A549 (cell line): ENCODE data around the gene SYT5. TPM values are rescaled to one million over a fixed set of nuclear protein-coding genes. Genes with fewer than 3 reads are reported as not detected.
A peak's percentile ranks its signal among the peaks of the same experiment; 100 is the strongest.

Experiments
- ATAC-seq, 2 experiments: fragments of 200-7000 bp in 1 of 2; fragments of >200 bp in 1 of 2; cut with Nextera tagmentation in 1 of 2; cut with Tn5 transposase in 1 of 2; 3 replicates each; pipeline versions ENCODE4 v1.8.0 to v1.9.1; 2018 to 2020; ENCODE audit warnings: mild to moderate bottlenecking in 1 of 2, moderate library complexity in 1 of 2
- CTCF ChIA-PET: fragments of 300-600 bp; sonication (Branson Sonifier 250); formaldehyde crosslinking; extraction: SDS; loops from one replicate; lab custom pipeline; 2021; ENCODE audit warnings: antibody characterized with exemption, inconsistent platforms; lab: Yijun Ruan, JAX
- POLR2A ChIA-PET: fragments of 350-600 bp; formaldehyde crosslinking; extraction: SDS; loops from one replicate; lab custom pipeline; 2021; ENCODE audit warnings: antibody characterized with exemption, inconsistent platforms; lab: Yijun Ruan, JAX
- DNase-seq, 2 experiments: peaks; one replicate each; pipeline versions ENCODE4 v3.0.0 to v3.0.0-alpha.2; 2011 to 2016; ENCODE audit warnings: low read depth in 1 of 2, low spot score in 1 of 2
- FAIRE-seq: peaks from 2 replicates; lab custom pipeline; 2011; peaks lifted over from hg19 to GRCh38; lab: Jason Lieb, UNC
- H3K27ac ChIP-seq, 2 experiments: fragments of >200 bp; sonication (Bioruptor Twin); formaldehyde crosslinking; 3 replicates each; pipeline ENCODE4 v1.5.1; 2016 to 2017
- H3K4me1 ChIP-seq: fragments of >200 bp; sonication (Bioruptor Twin); formaldehyde crosslinking; 3 replicates; pipeline ENCODE4 v1.6.1; 2016
- H3K4me2 ChIP-seq: fragments of >200 bp; sonication (Bioruptor Twin); formaldehyde crosslinking; 3 replicates; pipeline ENCODE4 v1.6.1; 2016
- H3K4me3 ChIP-seq: fragments of >200 bp; sonication (Bioruptor Twin); formaldehyde crosslinking; 3 replicates; pipeline ENCODE4 v1.5.1; 2016
- H3K9me3 ChIP-seq: fragments of >200 bp; sonication (Bioruptor Twin); formaldehyde crosslinking; 3 replicates; pipeline ENCODE4 v1.6.1; 2016
- BHLHE40 ChIP-seq: IDR thresholded peaks from 2 replicates; pipeline ENCODE4 v1.6.1; 2012; ENCODE audit warnings: low read depth, low read length, inconsistent platforms
- EHF ChIP-seq: fragments of 250-450 bp; sonication (Bioruptor Pico); IDR thresholded peaks from 2 replicates; pipeline ENCODE4 v1.5.0; 2020; ENCODE audit warnings: mild to moderate bottlenecking
- EHMT2 ChIP-seq: fragments of 200-600 bp; sonication (generic); IDR thresholded peaks from 2 replicates; pipeline ENCODE4 v1.6.1; 2016; ENCODE audit warnings: antibody characterized with exemption, low read depth, mild to moderate bottlenecking, moderate library complexity
- FOSB ChIP-seq: fragments of 250-450 bp; sonication (Bioruptor Pico); IDR thresholded peaks from 2 replicates; pipeline ENCODE4 v1.5.0; 2020; ENCODE audit warnings: mild to moderate bottlenecking, moderate library complexity
- FOSL2 ChIP-seq, 2 experiments: fragments of 450-650 bp in 1 of 2; fragments of >200 bp in 1 of 2; sonication (Bioruptor Twin) in 1 of 2; formaldehyde crosslinking; IDR thresholded peaks; 2 replicates each; pipeline versions ENCODE4 v1.5.0 to v1.6.1; 2016 to 2020; ENCODE audit warnings: mild to moderate bottlenecking in 1 of 2, moderate library complexity in 1 of 2
- FOXS1 ChIP-seq: fragments of 250-450 bp; sonication (Bioruptor Pico); IDR thresholded peaks from 2 replicates; pipeline ENCODE4 v1.5.0; 2020; ENCODE audit warnings: mild to moderate bottlenecking, moderate library complexity
- HDAC2 ChIP-seq: fragments of 200-600 bp; sonication (generic); IDR thresholded peaks from 2 replicates; pipeline ENCODE4 v1.6.1; 2016
- HMGXB4 ChIP-seq: fragments of 250-450 bp; sonication (Bioruptor Pico); IDR thresholded peaks from 2 replicates; pipeline ENCODE4 v1.5.0; 2021; ENCODE audit warnings: mild to moderate bottlenecking, moderate library complexity, borderline replicate concordance
- HOXB5 ChIP-seq: fragments of 250-450 bp; sonication (Bioruptor Pico); IDR thresholded peaks from 2 replicates; pipeline ENCODE4 v1.5.0; 2020; ENCODE audit warnings: mild to moderate bottlenecking, moderate library complexity
- JUN ChIP-seq, 2 experiments: fragments of >200 bp; sonication (Bioruptor Twin); formaldehyde crosslinking; IDR thresholded peaks; 2 replicates in 1 of 2; 3 replicates in 1 of 2; pipeline ENCODE4 v1.6.1; 2016 to 2017
- JUNB ChIP-seq: fragments of >200 bp; sonication (Bioruptor Twin); formaldehyde crosslinking; IDR thresholded peaks from 2 replicates; pipeline ENCODE4 v1.6.1; 2016
- KDM5A ChIP-seq: fragments of 200-600 bp; sonication (generic); IDR thresholded peaks from 2 replicates; pipeline ENCODE4 v1.6.1; 2016; ENCODE audit warnings: antibody characterized with exemption, mild to moderate bottlenecking
- MAZ ChIP-seq: fragments of 150-350 bp; IDR thresholded peaks from 2 replicates; pipeline ENCODE4 v1.6.1; 2014; ENCODE audit warnings: antibody characterized with exemption, low read depth, low read length, borderline replicate concordance
- MYC ChIP-seq: IDR thresholded peaks from 2 replicates; pipeline ENCODE4 v1.6.1; 2012; ENCODE audit warnings: mild to moderate bottlenecking, inconsistent platforms, low read length, improper control_type of control experiment, borderline replicate concordance
- NPAS2 ChIP-seq: fragments of 250-450 bp; sonication (Bioruptor Pico); IDR thresholded peaks from 2 replicates; pipeline ENCODE4 v1.8.0; 2022; ENCODE audit warnings: mild to moderate bottlenecking, moderate library complexity, borderline replicate concordance
- NR3C1 ChIP-seq: fragments of >200 bp; sonication (Bioruptor Twin); formaldehyde crosslinking; IDR thresholded peaks from 3 replicates; pipeline ENCODE4 v1.6.1; 2017
- POLR2A ChIP-seq: IDR thresholded peaks from 2 replicates; pipeline ENCODE4 v1.6.1; 2012; ENCODE audit warnings: mild to moderate bottlenecking, low read length
- RARB ChIP-seq: fragments of 250-450 bp; sonication (Bioruptor Pico); IDR thresholded peaks from 2 replicates; pipeline ENCODE4 v1.8.0; 2021; ENCODE audit warnings: mild to moderate bottlenecking, moderate library complexity
- RCOR1 ChIP-seq: fragments of 150-350 bp; IDR thresholded peaks from 2 replicates; pipeline ENCODE4 v1.6.1; 2014; ENCODE audit warnings: antibody characterized with exemption, low read length, low read depth
- REST ChIP-seq: fragments of 200-600 bp; sonication (generic); IDR thresholded peaks from 2 replicates; pipeline ENCODE4 v1.6.1; 2016; ENCODE audit warnings: antibody characterized with exemption, mild to moderate bottlenecking, moderate library complexity
- RFX5 ChIP-seq: fragments of 450-650 bp; IDR thresholded peaks from 2 replicates; pipeline ENCODE4 v1.7.1; 2014; ENCODE audit warnings: antibody characterized with exemption, mild to moderate bottlenecking, moderate library complexity
- SMC3 ChIP-seq: fragments of >200 bp; sonication (Bioruptor Twin); formaldehyde crosslinking; IDR thresholded peaks from 3 replicates; pipeline ENCODE4 v1.6.1; 2018; ENCODE audit warnings: inconsistent platforms
- TFCP2L1 ChIP-seq: fragments of 250-450 bp; sonication (Bioruptor Pico); IDR thresholded peaks from 2 replicates; pipeline ENCODE4 v1.5.0; 2021; ENCODE audit warnings: mild to moderate bottlenecking
- TP53 ChIP-seq: fragments of 250-450 bp; sonication (Bioruptor Pico); IDR thresholded peaks from 2 replicates; pipeline ENCODE4 v1.5.0; 2021; ENCODE audit warnings: mild to moderate bottlenecking, moderate library complexity
- ZC3H11A ChIP-seq: fragments of 450-650 bp; IDR thresholded peaks from 2 replicates; pipeline ENCODE4 v1.6.1; 2014; ENCODE audit warnings: antibody characterized with exemption, mild to moderate bottlenecking
- ZFP36 ChIP-seq: fragments of 450-650 bp; IDR thresholded peaks from 2 replicates; pipeline ENCODE4 v1.6.1; 2014; ENCODE audit warnings: borderline replicate concordance; ENCODE audit not compliant: partially characterized antibody
- ZNF302 ChIP-seq: fragments of 250-450 bp; sonication (Bioruptor Pico); IDR thresholded peaks from 2 replicates; pipeline ENCODE4 v1.9.0; 2021; ENCODE audit warnings: inconsistent platforms, mild to moderate bottlenecking, moderate library complexity
- ZSCAN20 ChIP-seq: fragments of 250-450 bp; sonication (Bioruptor Pico); IDR thresholded peaks from 2 replicates; pipeline ENCODE4 v1.8.0; 2022; ENCODE audit warnings: mild to moderate bottlenecking, moderate library complexity
- WGBS: methylation state at CpG from one replicate; pipeline ENCODE4 v1.1.6; 2017; ENCODE audit errors: missing lambda C conversion rate; 5-methylcytosine and 5-hydroxymethylcytosine counted together
- polyA minus RNA-seq: library from RNA; depleted of rRNA, polyadenylated mRNA; stranded (reverse); fragments of >200 nt; gene quantifications from 2 replicates; pipeline ENCODE4 v1.2.3, GENCODE V29; 2011; rRNA and poly(A)+ RNA removed
- polyA plus RNA-seq, 4 experiments: library from polyadenylated mRNA; depleted of rRNA in 3 of 4; stranded (reverse); fragments of >200 nt; fragmentation: RNase III in 1 of 4; extraction: RNeasy Plus Mini Kit Qiagen cat#74134 plus additional on column Dnase treatment in 1 of 4; gene quantifications; 2 replicates in 3 of 4; 3 replicates in 1 of 4; pipeline ENCODE4 v1.2.3, GENCODE V29; 2011 to 2017
- TF ChIP-seq, protein P1 (sequence below): IDR thresholded peaks from 2 replicates; pipeline ENCODE4 v1.6.1; 2012
- TF ChIP-seq, protein P2 (sequence below): fragments of 150-350 bp; IDR thresholded peaks from 2 replicates; pipeline ENCODE4 v1.6.1; 2014; ENCODE audit warnings: low read depth, mild to moderate bottlenecking, low read length
- TF ChIP-seq, protein P3 (sequence below): fragments of 450-650 bp; IDR thresholded peaks from 2 replicates; pipeline ENCODE4 v1.6.1; 2014; ENCODE audit warnings: antibody characterized with exemption
- TF ChIP-seq, protein P4 (sequence below): fragments of >200 bp; sonication (Bioruptor Twin); formaldehyde crosslinking; IDR thresholded peaks from 2 replicates; pipeline ENCODE4 v1.6.1; 2016

SYT5 gene
- polyA plus RNA-seq (2011; rRNA removed) (0.23 and 0.69 TPM in 2 replicates), polyA plus RNA-seq (2017; fragmentation: RNase III; extraction: RNeasy Plus Mini Kit Qiagen cat#74134 plus additional on column Dnase treatment) (0.43 to 0.65 TPM (median 0.63 TPM) in 3 replicates), polyA minus RNA-seq (0.08 and 0.44 TPM in 2 replicates)
- 0.14 and 0.22 TPM in 2 replicates for polyA plus RNA-seq (2012; cell fraction: cytosol; rRNA removed)
- polyA plus RNA-seq (2012; cell fraction: nucleus; rRNA removed) = 1.1 and 1.8 TPM in 2 replicates

GRCh38 chr19:55179606-55180484 is at the start of gene SYT5:
Gene SYT5 (minus strand): TSS chr19:55180289. CDS start chr19:55179041, 1,248 bp downstream.
- ChIA-PET POLR2A (interaction anchor here (0.9 to 1.8 kb wide), 3 partner anchors 9 to 228 kb away, joined by 5 to 7 read pairs (median 5); partner anchors contain the start of genes PPP6R1 and UBE2S), CTCF (interaction anchor here (0.6 to 10.0 kb wide), 10 partner anchors 10 to 702 kb away, joined by 3 to 64 read pairs (median 9); partner anchors contain the start of genes DNAAF3 and TMEM238)
- TF ChIP-seq RFX5 (0 out of 2 replicates have a peak, but pooled peaks have one; percentile 7), POLR2A (no peak), EHF (CRISPR knock-in tag) (no peak), TP53 (CRISPR knock-in tag) (no peak), ZSCAN20 (CRISPR knock-in tag) (no peak), NR3C1 (no peak), FOSB (no peak), ZFP36 (no peak), HMGXB4 (CRISPR knock-in tag) (no peak), SMC3 (no peak), RARB (CRISPR knock-in tag) (no peak), KDM5A (no peak), HOXB5 (CRISPR knock-in tag) (peak; percentile 53; the same call in 1 of the 2 replicates), REST (peak; percentile 93), ZNF302 (no peak), HDAC2 (no peak), TFCP2L1 (CRISPR knock-in tag) (no peak), ZC3H11A (no peak), MYC (no peak), MAZ (peak; percentile 91; the same call in 1 of the 2 replicates), FOXS1 (no peak), FOSL2 (IDR thresholded peaks at IDR 0.05) (no peak), FOSL2 (CRISPR knock-in tag; IDR thresholded peaks at IDR 0.05) (no peak), RCOR1 (no peak), BHLHE40 (peak; percentile 85), NPAS2 (CRISPR knock-in tag) (no peak), JUNB (no peak), JUN (IDR thresholded peaks at IDR 0.05) (no peak), EHMT2 (no peak)
- TF ChIP-seq, protein P1, sequence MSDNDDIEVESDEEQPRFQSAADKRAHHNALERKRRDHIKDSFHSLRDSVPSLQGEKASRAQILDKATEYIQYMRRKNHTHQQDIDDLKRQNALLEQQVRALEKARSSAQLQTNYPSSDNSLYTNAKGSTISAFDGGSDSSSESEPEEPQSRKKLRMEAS = peak; percentile 97
- TF ChIP-seq, protein P2, sequence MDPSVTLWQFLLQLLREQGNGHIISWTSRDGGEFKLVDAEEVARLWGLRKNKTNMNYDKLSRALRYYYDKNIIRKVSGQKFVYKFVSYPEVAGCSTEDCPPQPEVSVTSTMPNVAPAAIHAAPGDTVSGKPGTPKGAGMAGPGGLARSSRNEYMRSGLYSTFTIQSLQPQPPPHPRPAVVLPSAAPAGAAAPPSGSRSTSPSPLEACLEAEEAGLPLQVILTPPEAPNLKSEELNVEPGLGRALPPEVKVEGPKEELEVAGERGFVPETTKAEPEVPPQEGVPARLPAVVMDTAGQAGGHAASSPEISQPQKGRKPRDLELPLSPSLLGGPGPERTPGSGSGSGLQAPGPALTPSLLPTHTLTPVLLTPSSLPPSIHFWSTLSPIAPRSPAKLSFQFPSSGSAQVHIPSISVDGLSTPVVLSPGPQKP = no peak
- TF ChIP-seq, protein P3, sequence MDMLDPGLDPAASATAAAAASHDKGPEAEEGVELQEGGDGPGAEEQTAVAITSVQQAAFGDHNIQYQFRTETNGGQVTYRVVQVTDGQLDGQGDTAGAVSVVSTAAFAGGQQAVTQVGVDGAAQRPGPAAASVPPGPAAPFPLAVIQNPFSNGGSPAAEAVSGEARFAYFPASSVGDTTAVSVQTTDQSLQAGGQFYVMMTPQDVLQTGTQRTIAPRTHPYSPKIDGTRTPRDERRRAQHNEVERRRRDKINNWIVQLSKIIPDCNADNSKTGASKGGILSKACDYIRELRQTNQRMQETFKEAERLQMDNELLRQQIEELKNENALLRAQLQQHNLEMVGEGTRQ = peak; percentile 60
- TF ChIP-seq, protein P4, sequence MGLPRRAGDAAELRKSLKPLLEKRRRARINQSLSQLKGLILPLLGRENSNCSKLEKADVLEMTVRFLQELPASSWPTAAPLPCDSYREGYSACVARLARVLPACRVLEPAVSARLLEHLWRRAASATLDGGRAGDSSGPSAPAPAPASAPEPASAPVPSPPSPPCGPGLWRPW = no peak

More at GRCh38 chr19:55179606-55180484, at the start of gene SYT5:
- Histone ChIP-seq H3K4me2 (peak within 1 kb of the TSS; percentile 75), H3K27ac (no peak within 1 kb of the TSS; a peak in 1 of 6 replicates), H3K9me3 (no peaks in the 10 kb centered on the region), H3K4me1 (peaks cover 14% of the 10 kb centered on the region), H3K4me3 (peak within 1 kb of the TSS; percentile 26)
- 4% methylated on average over 31 of the region's 68 CpGs for WGBS
- DNase-seq (peak in 1 of 2 experiments; percentile 76), FAIRE-seq (no peak), ATAC-seq (peak; percentile 65 to 78)
